Tongue (tissue), 2 donors: Measurements from ENCODE around the gene CCDC54. TPM values are rescaled to one million over a fixed set of nuclear protein-coding genes. Genes with fewer than 3 reads are reported as not detected.
A peak's percentile ranks its signal among the peaks of the same experiment; 100 is the strongest.

ENCODE experiments used
- DNase-seq: peaks from one replicate; pipeline ENCODE4 v3.0.0-alpha.2; 2015
- total RNA-seq: library from RNA; depleted of rRNA; stranded (reverse); fragments of >200 nt; gene quantifications from one replicate; pipeline ENCODE4 v1.2.3, GENCODE V29; 2014

Gene CCDC54
- total RNA-seq, 1 donor from 2014 or later = not detected

DNA sequence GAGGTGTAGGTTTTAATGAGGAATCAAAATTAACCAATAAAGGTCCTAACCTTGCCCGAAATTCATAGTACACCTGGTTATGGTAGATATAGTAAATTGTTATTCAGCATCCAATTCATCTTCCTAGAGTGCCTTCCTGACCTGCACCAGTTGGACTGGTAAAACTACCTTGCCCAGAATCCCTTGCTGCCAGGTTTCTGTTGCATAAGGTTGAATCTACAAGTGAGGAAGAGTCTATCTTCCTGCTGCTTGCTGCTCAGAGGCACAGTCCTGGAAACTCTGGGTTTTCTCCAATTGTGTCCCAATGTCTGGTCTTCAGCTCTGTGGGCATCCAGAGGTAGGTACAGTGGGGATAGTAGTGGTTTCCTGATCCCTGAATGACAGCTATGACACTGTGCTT is 17.3 kb downstream of the CCDC54 start:
- DNase-seq = no peak

DNA sequence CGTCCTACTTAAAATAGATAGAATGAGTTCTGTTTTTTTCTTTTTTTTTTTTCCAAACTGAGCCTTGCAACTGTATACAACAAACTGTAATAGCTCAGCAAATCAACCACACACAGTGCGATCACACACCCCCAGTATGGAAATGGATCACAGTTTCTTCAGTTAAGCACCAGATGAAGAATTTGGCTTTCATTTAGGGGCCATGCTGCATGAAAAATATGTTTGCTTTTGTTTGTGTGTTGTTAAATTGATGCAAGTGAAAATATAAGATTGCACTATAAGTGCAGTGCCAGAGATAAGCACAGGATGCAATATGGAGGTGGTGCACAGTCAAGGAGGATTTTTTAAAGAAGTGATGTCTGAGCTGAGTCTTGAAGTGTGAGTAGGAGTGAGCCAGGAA is 17.8 kb downstream of the CCDC54 start:
- DNase-seq = no peak

DNA sequence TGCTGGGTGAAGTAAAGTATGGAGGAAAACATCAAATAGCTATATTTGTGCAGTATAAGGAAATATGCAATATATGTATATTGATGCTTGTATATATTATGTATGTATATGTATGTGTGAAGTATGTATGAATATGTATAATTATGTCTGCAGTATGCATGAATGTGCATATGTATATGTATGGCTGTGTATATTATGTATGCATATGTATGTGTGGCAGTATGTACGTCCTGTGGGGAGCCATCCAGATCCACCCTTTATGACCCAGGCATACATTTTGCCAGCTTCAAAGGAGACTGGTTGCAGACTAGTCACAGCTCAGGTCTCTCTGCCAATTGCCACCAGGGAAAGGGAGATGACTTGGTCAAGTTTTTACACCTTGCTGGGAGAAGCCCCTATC is 24.1 kb downstream of the CCDC54 start:
- no peak for DNase-seq

DNA sequence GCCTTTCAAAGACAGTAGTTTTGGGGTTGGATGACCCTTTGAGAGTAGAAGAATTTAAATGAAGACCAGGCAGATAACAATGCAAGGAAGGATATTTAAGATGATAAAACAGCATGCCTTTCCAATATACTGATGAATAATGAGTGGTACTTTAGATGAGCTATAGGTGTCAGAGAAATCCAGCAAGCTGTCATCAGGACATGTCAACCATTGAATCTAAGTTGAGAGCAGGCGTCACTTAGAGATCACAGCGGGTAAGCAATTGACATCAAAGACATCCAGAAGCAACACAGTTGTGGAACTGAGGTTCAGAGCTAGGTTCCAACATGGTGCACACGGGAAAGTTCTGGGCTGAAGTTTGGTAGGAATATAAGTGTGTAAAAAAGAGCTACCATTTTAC is 25.0 kb downstream of the CCDC54 start:
- no peak for DNase-seq

DNA sequence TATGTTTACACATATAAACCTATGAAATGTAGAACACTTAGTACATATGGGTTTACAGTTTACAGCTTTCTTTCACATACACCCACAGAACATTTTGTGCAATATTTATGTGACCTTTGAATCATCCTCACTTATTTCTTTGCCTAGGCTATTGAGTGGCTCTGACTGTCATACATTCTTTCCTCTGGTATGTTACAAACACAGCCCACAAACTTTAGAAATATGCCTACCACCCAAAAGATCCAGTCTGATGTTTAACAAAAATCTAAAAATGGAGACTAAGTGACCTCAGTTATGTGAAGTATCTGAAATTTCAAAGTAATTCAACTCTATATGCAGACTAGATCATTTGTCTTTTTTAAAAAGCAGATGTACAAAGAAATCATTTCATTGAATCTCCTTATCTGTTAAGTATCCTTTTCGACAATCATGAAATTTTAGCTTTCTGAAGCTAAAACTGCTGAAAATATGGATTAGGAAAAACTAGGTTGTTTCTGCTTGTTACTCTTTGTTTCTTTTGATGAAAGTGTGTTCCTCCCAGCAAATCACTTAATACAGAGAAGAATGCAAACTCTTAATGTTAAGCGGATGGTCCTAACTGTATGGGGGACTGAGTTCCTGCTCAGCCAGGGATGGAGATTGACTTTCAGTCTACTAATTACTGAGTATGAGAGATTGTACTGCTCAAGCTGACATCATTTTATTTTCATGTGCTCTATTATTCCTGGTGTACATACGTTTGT is 27.7 kb downstream of the CCDC54 start:
- no peak for DNase-seq

DNA sequence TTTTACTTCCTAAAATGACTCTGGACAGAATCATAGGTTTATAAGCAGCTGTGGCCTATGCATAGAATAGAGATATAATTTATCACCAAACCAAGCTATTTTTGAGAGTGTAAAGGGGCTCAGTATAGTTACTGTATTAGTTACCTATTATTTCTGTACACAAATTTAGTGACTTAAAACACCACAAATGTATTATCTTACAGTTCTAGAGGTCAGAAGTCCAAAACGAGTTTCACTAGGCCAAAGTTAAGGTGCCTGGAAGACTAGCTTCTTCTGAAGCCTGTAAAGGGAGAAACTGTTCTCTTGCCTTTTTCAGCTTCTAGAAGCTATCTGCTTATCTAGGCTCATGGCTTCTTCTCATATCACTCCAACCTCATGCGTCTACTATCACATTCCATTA is 30.1 kb downstream of the CCDC54 start:
- no peak for DNase-seq

DNA sequence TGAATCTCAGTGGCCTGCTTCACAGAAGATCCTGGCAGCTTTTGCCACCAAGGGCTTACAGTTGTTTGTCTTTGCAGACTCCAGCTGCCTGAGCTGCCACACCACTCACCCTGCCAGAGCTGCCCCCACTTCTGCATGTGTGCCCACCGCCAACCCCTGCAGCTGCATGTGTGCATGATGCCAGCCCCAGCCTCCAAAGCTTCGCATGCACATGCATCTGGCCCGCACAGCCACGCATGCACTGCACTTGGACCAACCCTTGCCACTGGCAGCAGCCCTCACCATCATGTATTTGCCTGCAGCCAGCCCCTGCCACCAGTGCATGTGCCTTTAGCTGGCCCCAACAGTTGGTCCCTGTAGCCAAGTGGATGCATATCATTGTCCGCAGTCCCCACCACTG is 31.3 kb downstream of the CCDC54 start:
- no peak for DNase-seq

DNA sequence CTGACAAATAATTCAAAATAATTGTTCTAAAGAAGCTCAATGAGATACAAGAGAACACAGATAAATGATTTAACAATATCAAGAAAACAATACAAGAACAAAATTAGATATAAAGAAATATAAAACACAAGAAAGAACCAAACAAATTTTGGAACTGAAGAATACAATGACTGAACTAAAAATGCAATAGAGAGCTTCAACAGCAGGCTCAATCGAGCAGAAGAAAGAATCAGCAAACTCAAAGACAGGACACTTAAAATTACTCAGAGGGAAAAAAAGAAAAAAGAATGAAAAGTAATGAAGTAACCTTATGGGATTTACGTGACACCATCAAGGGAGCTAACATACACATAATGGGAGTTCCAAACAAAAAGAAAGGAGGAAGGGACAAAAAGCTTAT is 32.1 kb downstream of the CCDC54 start:
- DNase-seq = no peak

DNA sequence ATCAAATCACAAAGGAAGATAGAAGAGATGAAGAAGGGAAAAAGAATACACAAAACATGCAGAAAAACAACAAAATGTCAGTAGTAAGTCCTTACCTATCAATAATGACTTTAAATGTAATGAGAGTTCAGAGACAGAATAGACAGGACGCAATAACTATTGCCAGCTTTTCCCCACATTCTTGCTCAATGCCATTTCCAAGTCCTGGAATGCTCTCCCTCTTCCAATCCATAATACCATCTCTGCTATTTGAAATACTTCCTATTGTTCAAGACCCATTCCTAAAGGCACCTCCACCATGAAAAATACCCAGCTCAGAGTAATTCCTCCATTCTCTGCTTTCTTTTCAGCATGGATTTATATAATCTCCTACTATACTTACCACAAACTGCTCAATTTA is 33.4 kb downstream of the CCDC54 start:
- DNase-seq = no peak

DNA sequence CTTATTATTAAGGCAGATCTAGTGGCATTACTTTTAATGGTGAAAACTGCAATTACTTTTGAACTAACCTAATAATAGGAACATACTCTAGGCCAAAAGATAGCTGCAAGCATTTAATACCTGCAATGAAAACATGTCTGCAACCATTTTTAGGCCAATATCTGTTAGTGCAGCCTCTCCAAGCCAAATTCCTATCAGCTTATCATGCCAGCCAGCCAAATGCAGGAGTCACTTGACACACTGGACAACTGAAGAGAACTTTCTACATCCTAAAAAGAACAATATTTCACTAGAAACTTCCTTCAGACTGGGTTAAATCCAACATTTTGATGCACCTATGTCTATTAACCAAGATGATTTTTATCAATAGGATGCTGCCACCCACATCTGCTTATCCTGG is 33.8 kb downstream of the CCDC54 start:
- no peak for DNase-seq

DNA sequence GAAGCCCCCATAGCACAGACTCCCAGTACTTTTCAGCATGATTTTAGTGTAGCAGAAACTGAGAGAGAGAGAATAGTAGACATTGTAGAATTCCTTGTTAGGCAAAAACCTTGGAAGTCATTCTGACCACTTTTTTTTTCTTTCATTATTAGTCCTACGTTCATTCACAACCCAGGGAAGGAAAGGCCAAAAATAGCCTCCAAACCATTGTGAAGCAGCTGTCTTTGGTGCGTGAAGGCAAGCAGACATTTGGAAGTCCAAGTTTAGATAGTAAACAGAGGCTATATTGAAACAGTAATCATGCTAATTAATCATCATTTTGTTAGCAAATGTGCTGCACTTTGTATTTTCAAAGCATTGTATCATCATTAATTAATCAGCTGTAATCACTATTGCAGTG is 34.5 kb downstream of the CCDC54 start:
- DNase-seq = peak; percentile 41

DNA sequence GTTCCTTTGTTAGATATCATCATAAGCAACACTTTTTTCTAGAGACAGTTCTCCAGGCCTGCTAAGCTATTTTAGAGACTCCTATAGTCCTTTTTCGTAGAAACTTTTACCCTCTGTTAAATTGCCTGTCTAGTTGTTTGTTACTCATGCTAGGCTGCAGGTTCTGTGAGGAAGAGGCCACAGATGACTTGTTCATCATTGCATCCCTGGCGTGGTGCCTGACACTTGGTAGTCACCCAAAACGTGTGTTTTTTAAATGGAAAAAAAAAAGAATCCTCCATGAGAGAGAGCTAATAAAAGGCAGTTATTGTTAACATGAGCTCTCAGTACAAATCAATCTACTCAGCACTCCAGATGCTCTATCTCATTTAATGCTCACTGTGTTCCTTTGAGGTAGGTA is 35.1 kb downstream of the CCDC54 start:
- DNase-seq = no peak

DNA sequence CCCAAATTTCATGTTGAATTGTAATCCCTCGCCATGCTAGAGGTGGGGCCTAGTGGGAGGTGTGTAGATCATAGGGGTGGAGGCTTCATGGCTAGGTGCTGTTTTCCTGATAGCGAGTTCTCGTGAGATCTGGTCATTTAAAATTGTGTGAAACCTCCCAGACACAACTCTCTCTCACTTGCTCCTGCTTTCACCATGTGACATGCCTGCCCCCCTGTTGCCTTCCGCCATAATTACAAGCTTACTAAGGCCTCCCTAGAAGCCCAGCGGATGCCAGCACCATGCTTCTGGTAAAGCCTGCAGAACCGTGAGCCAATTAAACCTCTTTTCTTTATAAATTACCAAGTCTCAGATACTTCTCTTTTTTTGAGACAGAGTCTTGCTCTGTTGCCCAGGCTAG is 36.0 kb downstream of the CCDC54 start:
- no peak for DNase-seq

DNA sequence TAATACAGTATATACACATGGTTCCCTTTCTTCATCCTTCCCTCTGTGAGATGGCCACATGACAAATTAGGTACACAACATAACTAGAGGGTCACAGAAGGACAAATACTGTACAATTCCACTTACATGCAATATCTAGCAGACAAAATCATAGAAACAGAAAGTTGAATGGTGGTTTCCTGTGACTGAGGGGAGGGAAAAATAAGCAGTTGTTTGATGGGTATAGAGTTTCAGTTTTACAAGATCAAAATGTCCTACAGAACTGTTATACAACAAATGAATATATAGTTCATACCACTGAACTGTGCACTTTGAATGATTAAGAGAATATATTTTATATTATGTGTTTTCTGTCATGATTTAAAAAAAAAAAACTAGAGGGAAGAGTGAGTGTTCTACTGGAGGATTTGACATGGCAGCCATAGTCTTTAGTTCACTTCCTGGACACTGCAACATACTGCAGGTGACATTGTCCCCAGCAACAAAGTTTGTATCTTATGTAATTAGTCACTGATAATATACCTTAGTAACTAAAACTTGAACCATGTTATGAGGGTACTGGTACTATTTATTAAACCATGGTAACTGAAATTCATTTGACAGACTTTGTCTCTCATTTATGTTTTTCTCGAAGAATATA is 37.2 kb downstream of the CCDC54 start:
- no peak for DNase-seq

DNA sequence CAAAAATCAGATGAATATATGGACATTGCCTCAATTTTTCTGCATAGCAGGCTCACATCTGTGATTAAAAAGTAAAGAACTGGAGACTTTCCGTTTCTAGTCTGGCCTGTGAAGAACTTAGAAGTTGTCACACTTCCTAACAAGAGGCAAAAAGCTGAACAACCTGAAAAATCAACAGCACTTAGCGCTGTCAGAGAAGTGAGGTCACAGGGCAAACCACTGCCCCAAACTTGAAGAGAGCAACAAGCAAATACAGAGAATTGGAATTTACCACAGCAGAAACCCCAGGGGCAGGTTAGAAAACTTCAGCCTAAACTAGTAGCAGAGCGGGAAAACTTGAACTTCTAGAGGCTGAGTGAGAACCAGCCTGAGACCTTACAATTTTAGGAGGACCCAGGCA is 38.9 kb downstream of the CCDC54 start:
- no peak for DNase-seq

DNA sequence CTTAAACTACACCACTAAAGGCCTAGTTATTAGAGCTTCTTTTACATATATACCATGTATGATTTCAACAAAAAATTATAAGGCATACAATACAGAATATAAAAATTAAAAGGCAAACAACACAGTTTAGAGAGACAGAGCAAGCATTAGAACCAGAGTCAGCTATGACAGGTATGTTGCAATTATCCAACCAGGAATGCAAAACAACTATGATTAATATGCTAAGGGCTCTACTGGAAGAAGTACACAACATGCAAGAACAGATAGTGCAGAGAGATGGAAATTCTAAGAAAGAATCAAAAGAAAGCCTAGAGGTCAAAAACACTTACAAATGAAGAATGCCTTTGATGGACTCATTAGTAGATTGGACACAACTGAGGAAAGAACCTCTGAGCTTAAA is 39.6 kb downstream of the CCDC54 start:
- DNase-seq = no peak

DNA sequence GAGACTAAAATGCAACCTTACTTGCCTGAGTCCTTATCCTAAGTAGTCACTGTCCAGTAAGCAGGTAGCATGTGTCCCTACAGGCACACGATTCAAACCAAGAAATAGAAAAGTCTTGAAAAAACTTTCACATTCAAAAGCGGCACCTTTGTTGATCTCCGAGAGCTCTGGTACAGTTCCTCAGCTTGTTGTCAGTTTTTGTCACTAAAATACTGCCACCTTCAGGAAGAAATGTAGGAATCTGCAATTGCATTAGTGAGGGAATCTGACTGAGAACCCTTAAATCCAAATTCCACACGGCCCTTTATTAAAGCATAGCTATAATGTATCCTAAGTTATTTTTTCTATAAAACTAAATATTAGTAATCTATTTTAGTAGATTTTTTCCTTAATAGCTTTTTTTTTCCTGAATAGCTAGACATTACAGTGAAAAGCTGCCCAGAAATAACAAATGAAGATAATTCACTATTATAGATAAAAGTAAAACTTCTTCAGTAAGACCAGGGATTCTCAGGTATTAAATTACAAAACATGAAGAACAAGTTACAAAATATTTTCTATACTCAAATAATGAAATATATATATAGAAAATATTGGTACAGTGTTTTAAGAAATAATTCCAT is 44.0 kb downstream of the CCDC54 start:
- peak; percentile 86 for DNase-seq

DNA sequence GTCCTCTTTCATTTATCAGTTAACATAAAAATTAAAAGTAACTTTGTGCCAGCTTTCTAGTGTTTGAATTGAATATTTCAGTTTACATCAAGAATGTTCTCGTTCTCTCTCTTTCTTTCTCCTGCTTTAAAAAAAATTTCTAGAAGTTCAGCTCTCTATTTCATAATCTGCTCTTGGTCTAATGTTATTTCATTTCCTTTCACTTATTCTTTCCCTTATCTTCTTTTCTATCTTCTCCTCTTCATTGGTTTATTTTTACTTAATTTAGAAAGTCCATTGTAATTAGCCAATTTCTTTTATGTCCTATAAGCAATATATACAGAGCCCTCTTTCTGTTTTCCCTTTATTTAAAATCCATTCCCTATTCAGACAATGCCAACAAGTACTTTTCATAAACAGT is 44.6 kb downstream of the CCDC54 start:
- DNase-seq = no peak

DNA sequence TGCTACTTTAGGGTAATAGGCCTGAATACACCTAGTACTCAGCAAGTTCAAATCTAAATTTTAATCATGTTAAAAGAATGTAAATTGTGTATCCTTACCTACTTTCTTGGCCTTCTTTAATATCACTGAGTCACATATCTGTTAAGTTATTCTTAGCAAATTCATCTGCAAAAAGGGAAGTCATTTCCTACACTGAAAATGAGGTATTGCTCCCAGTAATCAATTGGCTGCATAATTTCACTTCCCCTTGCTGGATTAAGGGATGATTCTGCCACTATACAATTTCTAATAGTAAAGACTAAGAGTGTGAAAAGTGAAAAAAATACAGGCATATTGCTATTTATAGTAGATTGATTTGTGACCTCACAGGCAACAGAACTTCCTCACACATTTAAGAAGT is 47.8 kb downstream of the CCDC54 start:
- DNase-seq = no peak

DNA sequence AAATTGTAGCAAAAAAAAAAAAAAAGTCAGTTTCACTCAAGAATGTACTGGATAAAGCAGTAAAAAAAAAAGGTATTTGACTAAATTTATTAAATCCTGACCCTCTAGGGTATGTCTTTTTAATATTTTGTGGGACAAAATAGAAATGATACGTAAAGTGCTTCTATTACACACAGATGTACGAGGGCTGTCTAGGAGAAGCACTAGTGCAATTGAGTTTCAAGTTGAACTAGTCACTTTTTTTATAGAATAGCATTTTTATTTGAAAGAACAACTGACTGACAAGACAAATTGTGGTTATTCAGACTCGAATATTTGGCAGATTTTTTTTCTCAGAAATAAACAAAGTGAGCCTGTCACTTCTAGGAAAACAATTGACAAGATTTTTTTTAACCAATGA is 49.0 kb downstream of the CCDC54 start:
- DNase-seq = no peak
